SK-N-SH (cell line): Measurements from ENCODE around the gene ABHD11. TPM values are rescaled to one million over a fixed set of nuclear protein-coding genes. Genes with fewer than 3 reads are reported as not detected.

Source experiments
- CTCF ChIA-PET: fragments of 300-600, 350-600 bp; formaldehyde crosslinking; extraction: SDS; loops from one replicate; lab custom pipeline; 2021; lab: Yijun Ruan, JAX
- POLR2A ChIA-PET: fragments of 350-600 bp; sonication (Branson Sonifier 250); formaldehyde crosslinking; extraction: SDS; loops from one replicate; lab custom pipeline; 2020; ENCODE audit warnings: antibody characterized with exemption, inconsistent platforms; lab: Yijun Ruan, JAX
- DNase-seq: peaks from one replicate; pipeline ENCODE4 v3.0.0; 2012
- H2AFZ ChIP-seq: fragments of 200-600 bp; sonication (generic); 2 replicates; pipeline ENCODE4 v1.8.1; 2016; ENCODE audit warnings: antibody characterized with exemption, mild to moderate bottlenecking, low read depth
- H3F3A ChIP-seq: fragments of 200-600 bp; sonication (generic); replicated peaks from 2 replicates; pipeline ENCODE3; 2016; ENCODE audit warnings: antibody characterized with exemption, mild to moderate bottlenecking; ENCODE audit not compliant: insufficient read depth
- H3K27ac ChIP-seq, 2 experiments: fragments of 200-500 bp in 1 of 2; fragments of 200-600 bp in 1 of 2; sonication (Bioruptor generic) in 1 of 2; sonication (generic), shearing (Covaris generic) in 1 of 2; 2 replicates each; pipeline versions ENCODE4 v1.5.1 to v1.6.1; 2014 to 2016; ENCODE audit warnings: low read depth in 2 of 2, inconsistent platforms in 1 of 2, low read length in 1 of 2, mild to moderate bottlenecking in 1 of 2, mixed read lengths in 1 of 2
- H3K27me3 ChIP-seq: fragments of 200-600 bp; sonication (generic), shearing (Covaris generic); 2 replicates; pipeline ENCODE4 v1.6.1; 2016; ENCODE audit warnings: mixed run types; ENCODE audit not compliant: insufficient read depth
- H3K36me3 ChIP-seq, 2 experiments: fragments of 200-500 bp in 1 of 2; fragments of 200-600 bp in 1 of 2; sonication (Bioruptor generic) in 1 of 2; sonication (generic) in 1 of 2; replicated peaks in 1 of 2; 2 replicates each; pipeline versions ENCODE3 to v1.5.1; 2014 to 2016; ENCODE audit warnings: low read length in 1 of 2, mild to moderate bottlenecking in 1 of 2; ENCODE audit not compliant: insufficient read depth in 2 of 2, control insufficient read depth in 1 of 2
- H3K4me1 ChIP-seq, 2 experiments: fragments of 200-500 bp in 1 of 2; fragments of 200-600 bp in 1 of 2; sonication (Bioruptor generic) in 1 of 2; sonication (generic), shearing (Covaris generic) in 1 of 2; 2 replicates each; pipeline versions ENCODE4 v1.5.1 to v1.6.1; 2014 to 2016; ENCODE audit warnings: low read depth in 1 of 2, low read length in 1 of 2, mixed run types in 1 of 2; ENCODE audit not compliant: insufficient read depth in 2 of 2, control insufficient read depth in 1 of 2
- H3K4me2 ChIP-seq: fragments of 200-600 bp; sonication (generic), shearing (Covaris generic); 2 replicates; pipeline ENCODE4 v1.6.1; 2017; ENCODE audit warnings: mixed run types
- H3K4me3 ChIP-seq, 2 experiments: fragments of 200-500 bp in 1 of 2; fragments of 200-600 bp in 1 of 2; sonication (Bioruptor generic) in 1 of 2; sonication (generic), shearing (Covaris generic) in 1 of 2; 2 replicates each; pipeline versions ENCODE4 v1.5.1 to v1.8.1; 2014 to 2016; ENCODE audit warnings: low read depth in 2 of 2, inconsistent platforms in 1 of 2, low read length in 1 of 2, mild to moderate bottlenecking in 1 of 2, mixed read lengths in 1 of 2, moderate library complexity in 1 of 2
- H3K79me2 ChIP-seq: fragments of 200-600 bp; sonication (generic); 2 replicates; pipeline ENCODE4 v1.8.1; 2017; ENCODE audit warnings: mild to moderate bottlenecking; ENCODE audit not compliant: insufficient read depth
- H3K9ac ChIP-seq: fragments of 200-600 bp; sonication (generic); 2 replicates; pipeline ENCODE4 v1.6.1; 2017; ENCODE audit warnings: mixed run types
- H3K9me2 ChIP-seq: fragments of 200-600 bp; sonication (generic); 2 replicates; pipeline ENCODE4 v1.6.1; 2017; ENCODE audit warnings: mixed run types
- H3K9me3 ChIP-seq: fragments of 200-600 bp; sonication (generic); 2 replicates; pipeline ENCODE4 v1.6.1; 2017; ENCODE audit warnings: mixed run types, mild to moderate bottlenecking, moderate library complexity
- H4K20me1 ChIP-seq: fragments of 200-600 bp; sonication (generic); 2 replicates; pipeline ENCODE4 v1.6.1; 2017; ENCODE audit warnings: mild to moderate bottlenecking, mixed run types; ENCODE audit not compliant: insufficient read depth
- ELF1 ChIP-seq: IDR thresholded peaks from 2 replicates; pipeline ENCODE4 v1.4.0; 2012
- EP300 ChIP-seq, 2 experiments: IDR thresholded peaks; 2 replicates each; pipeline versions ENCODE4 v1.4.0 to v1.6.1; 2012; ENCODE audit warnings: borderline replicate concordance in 1 of 2, low read depth in 1 of 2, low read length in 1 of 2
- FOSL2 ChIP-seq: IDR thresholded peaks from 2 replicates; pipeline ENCODE4 v1.4.0; 2012; ENCODE audit warnings: low read depth, mild to moderate bottlenecking, moderate library complexity, borderline replicate concordance
- FOXM1 ChIP-seq: IDR thresholded peaks from 2 replicates; pipeline ENCODE4 v1.4.0; 2012; ENCODE audit warnings: low read depth, mild to moderate bottlenecking
- GABPA ChIP-seq: IDR thresholded peaks from 2 replicates; pipeline ENCODE4 v1.4.0; 2012; ENCODE audit warnings: low read depth, mild to moderate bottlenecking
- JUND ChIP-seq: IDR thresholded peaks from 2 replicates; pipeline ENCODE4 v1.4.0; 2012
- NFIC ChIP-seq: IDR thresholded peaks from 2 replicates; pipeline ENCODE4 v1.4.0; 2012; ENCODE audit warnings: borderline replicate concordance
- NRF1 ChIP-seq: IDR thresholded peaks from 2 replicates; pipeline ENCODE4 v1.6.1; 2012; ENCODE audit warnings: low read depth, mild to moderate bottlenecking, low read length
- PBX3 ChIP-seq: IDR thresholded peaks from 2 replicates; pipeline ENCODE4; 2012
- RFX5 ChIP-seq: IDR thresholded peaks from 2 replicates; pipeline ENCODE4 v1.6.1; 2012; ENCODE audit warnings: mild to moderate bottlenecking, improper control_type of control experiment, low read length
- TCF12 ChIP-seq: IDR thresholded peaks from 2 replicates; pipeline ENCODE4 v1.4.0; 2012
- WGBS: methylation state at CpG from one replicate; pipeline ENCODE4 v1.1.6; 2017; ENCODE audit warnings: low lambda C conversion rate; 5-methylcytosine and 5-hydroxymethylcytosine counted together
- polyA plus RNA-seq, 3 experiments: library from polyadenylated mRNA; depleted of rRNA; stranded (reverse); fragments of >200 nt; gene quantifications; 2 replicates each; pipeline ENCODE4 v1.2.3, GENCODE V29; 2012
- TF ChIP-seq, protein P1 (sequence below): IDR thresholded peaks from 2 replicates; pipeline ENCODE4 v1.4.0; 2012; ENCODE audit warnings: low read depth, borderline replicate concordance

Gene ABHD11
- polyA plus RNA-seq, 1 of the 3 experiments (the other 2 are of a cell fraction) = 29.9 TPM

DNA sequence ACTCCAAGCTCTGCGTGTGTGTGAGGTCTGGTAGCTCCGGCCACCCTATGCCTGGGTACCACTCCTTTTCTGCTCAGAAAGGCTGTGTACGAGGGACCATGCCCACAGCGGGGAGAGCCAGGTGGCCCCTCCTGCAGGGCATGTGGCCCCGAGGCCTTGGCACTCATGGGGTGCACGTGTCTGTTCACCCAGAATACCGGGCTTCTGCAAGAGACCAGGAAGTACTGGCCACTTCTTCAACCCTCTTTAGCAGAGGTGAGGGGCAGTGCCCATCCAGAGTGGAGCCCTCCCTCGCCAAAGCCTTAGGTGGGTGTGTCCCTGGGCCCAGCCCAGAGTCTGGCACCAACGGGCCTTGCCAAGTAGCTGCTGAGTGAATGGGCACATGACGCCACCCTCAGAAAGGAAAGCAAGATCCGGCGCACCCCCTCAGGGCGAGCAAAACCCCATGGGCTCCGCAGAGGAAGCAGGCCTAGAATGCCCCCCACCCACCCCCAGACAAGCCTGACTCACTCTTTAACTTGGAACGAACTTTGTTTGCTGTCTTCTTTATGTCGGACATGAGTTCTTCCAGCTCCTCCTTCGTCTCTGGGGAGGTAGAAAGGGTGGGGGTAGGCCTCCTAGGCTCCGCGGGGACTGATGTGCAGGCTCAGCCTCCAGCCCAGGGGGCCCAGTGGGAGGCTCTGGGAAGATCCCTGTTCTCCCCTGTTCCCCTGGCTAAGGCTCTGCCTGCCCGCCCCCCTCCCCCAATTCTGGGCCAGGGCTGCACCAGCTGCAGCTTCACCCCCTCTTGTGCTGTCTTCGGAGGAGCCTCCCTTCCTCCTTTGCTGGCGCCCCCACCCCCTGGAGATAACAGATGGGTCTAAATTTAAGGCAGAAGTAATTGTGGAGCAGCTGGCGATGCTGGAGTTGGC lies 33.7 kb downstream of the ABHD11 start:
- CTCF ChIA-PET = interaction anchor here (0.8 to 4.5 kb wide), 11 partner anchors 11 to 363 kb away, joined by 3 to 27 read pairs (median 3); partner anchors contain the start of gene VPS37D
- Histone ChIP-seq H3K79me2 (peaks cover 48% of the 10 kb centered on the region), H3K4me2 (peak overlapping the region; percentile 56), H3K27ac (peak overlapping the region in 1 of 2 experiments; percentile 72; a peak in 2 of 4 replicates), H3K9me2 (no peaks in the 10 kb centered on the region), H3K9ac (peak overlapping the region; percentile 29; the same call in 1 of the 2 replicates), H4K20me1 (peaks cover 45% of the 10 kb centered on the region), H2AFZ (no peak overlapping the region), H3F3A (peaks cover 61% of the 10 kb centered on the region), H3K4me1 (peaks cover 0 to 42% of the 10 kb centered on the region in 2 experiments; a peak in 3 of 4 replicates), H3K27me3 (no peaks in the 10 kb centered on the region), H3K36me3 (peaks cover 37 to 41% of the 10 kb centered on the region in 2 experiments), H3K4me3 (no peak overlapping the region), H3K9me3 (no peaks in the 10 kb centered on the region)
- DNase-seq = peak; percentile 42
- POLR2A ChIA-PET = interaction anchor here (1.1 kb wide), 1 partner anchor 21 kb away, joined by 4 read pairs; the partner anchor contains the start of genes BUD23 and DNAJC30
- TF ChIP-seq PBX3 (peak; percentile 47; the same call in 1 of the 2 replicates), NRF1 (no peak), FOSL2 (peak; percentile 58; the same call in 1 of the 2 replicates), EP300 (IDR thresholded peaks at IDR 0.05; ENCODE audit: borderline replicate concordance in 1 of 2, low read depth in 1 of 2, low read length in 1 of 2) (peak in 1 of 2 experiments; percentile 50; a peak in 1 of 4 replicates), TCF12 (peak; percentile 68), NFIC (peak; percentile 70), JUND (0 out of 2 replicates have a peak, but pooled peaks have one; percentile 4)
- TF ChIP-seq, protein P1, sequence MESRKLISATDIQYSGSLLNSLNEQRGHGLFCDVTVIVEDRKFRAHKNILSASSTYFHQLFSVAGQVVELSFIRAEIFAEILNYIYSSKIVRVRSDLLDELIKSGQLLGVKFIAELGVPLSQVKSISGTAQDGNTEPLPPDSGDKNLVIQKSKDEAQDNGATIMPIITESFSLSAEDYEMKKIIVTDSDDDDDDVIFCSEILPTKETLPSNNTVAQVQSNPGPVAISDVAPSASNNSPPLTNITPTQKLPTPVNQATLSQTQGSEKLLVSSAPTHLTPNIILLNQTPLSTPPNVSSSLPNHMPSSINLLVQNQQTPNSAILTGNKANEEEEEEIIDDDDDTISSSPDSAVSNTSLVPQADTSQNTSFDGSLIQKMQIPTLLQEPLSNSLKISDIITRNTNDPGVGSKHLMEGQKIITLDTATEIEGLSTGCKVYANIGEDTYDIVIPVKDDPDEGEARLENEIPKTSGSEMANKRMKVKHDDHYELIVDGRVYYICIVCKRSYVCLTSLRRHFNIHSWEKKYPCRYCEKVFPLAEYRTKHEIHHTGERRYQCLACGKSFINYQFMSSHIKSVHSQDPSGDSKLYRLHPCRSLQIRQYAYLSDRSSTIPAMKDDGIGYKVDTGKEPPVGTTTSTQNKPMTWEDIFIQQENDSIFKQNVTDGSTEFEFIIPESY = no peak
- WGBS = 46% methylated on average over 12 of the region's 23 CpGs

DNA sequence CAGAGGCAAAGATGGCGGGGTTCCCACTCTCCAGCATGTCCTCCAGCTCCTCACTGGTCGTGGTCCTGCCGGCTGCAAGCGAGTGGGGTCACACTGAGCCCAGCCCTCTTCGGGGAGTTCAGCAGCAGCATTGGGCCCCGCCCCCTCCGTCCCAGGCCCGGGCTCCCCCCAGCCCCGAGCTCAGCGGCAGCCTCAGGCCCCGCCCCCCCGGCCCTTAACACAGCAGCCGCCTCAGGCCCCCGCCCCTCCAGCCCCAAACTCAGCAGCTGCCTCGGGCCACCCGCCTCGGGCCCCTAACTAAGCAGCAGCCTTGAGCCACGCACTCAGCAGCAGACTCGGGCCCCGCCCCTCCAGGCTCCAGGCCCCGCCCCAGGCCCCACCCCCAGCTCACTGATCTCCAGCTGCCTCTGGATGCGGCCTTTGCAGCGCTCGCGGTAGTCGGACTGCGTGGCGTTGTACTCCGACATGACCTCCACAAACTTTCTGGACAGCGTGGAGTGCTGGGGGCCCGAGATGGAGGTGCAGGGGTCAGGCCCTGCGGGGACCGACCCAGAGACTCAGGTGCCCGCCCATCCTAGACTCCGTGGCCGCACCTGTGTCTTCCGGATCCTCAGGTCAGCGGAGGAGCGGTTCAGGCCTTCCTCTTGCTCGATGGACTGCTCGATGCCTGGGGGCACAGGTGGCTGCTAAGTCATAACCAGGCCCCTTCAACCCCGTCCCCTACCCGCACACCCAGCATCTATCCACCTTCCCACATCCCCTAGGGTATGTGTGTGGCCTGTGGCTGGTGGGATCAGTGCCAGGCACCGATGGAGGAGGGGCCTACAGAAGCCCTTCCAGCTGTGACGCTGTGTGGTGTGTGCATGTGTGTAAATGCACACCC lies 34.6 kb downstream of the ABHD11 start:
- no peak overlapping the region for H3K4me3 ChIP-seq
- peaks cover 36% of the 10 kb centered on the region for H4K20me1 ChIP-seq
- TF ChIP-seq RFX5 (no peak), EP300 (IDR thresholded peaks at IDR 0.05; ENCODE audit: borderline replicate concordance in 1 of 2, low read depth in 1 of 2, low read length in 1 of 2) (no peak), FOSL2 (no peak), FOXM1 (no peak), PBX3 (no peak), JUND (no peak), GABPA (no peak), TCF12 (no peak), ELF1 (no peak)
- TF ChIP-seq, protein P1 = no peak
- H3F3A ChIP-seq = peaks cover 57% of the 10 kb centered on the region
- no peaks in the 10 kb centered on the region for H3K9me3 ChIP-seq
- no peak overlapping the region for H2AFZ ChIP-seq
- H3K9ac ChIP-seq = no peak overlapping the region
- H3K4me2 ChIP-seq = peak overlapping the region; percentile 56; the same call in 1 of the 2 replicates
- H3K4me1 ChIP-seq = peaks cover 0 to 42% of the 10 kb centered on the region in 2 experiments; a peak in 3 of 4 replicates
- H3K9me2 ChIP-seq = no peaks in the 10 kb centered on the region
- peaks cover 39% of the 10 kb centered on the region for H3K79me2 ChIP-seq
- WGBS = 74% methylated on average over 33 of the region's 45 CpGs
- peaks cover 41 to 45% of the 10 kb centered on the region in 2 experiments for H3K36me3 ChIP-seq
- no peaks in the 10 kb centered on the region for H3K27me3 ChIP-seq
- CTCF ChIA-PET = interaction anchor here (0.8 to 4.5 kb wide), 6 partner anchors 14 to 151 kb away, joined by 3 to 27 read pairs (median 4); no protein-coding TSS in a partner anchor
- peak; percentile 89 for DNase-seq
- POLR2A ChIA-PET = interaction anchor here (0.5 to 1.1 kb wide), 3 partner anchors 11 to 133 kb away, joined by 3 to 4 read pairs (median 4); partner anchors contain the start of genes BUD23 and DNAJC30
- peak overlapping the region in 1 of 2 experiments; percentile 72; a peak in 1 of 4 replicates for H3K27ac ChIP-seq
